ENCODE data around the gene PRDM16.

DNA sequence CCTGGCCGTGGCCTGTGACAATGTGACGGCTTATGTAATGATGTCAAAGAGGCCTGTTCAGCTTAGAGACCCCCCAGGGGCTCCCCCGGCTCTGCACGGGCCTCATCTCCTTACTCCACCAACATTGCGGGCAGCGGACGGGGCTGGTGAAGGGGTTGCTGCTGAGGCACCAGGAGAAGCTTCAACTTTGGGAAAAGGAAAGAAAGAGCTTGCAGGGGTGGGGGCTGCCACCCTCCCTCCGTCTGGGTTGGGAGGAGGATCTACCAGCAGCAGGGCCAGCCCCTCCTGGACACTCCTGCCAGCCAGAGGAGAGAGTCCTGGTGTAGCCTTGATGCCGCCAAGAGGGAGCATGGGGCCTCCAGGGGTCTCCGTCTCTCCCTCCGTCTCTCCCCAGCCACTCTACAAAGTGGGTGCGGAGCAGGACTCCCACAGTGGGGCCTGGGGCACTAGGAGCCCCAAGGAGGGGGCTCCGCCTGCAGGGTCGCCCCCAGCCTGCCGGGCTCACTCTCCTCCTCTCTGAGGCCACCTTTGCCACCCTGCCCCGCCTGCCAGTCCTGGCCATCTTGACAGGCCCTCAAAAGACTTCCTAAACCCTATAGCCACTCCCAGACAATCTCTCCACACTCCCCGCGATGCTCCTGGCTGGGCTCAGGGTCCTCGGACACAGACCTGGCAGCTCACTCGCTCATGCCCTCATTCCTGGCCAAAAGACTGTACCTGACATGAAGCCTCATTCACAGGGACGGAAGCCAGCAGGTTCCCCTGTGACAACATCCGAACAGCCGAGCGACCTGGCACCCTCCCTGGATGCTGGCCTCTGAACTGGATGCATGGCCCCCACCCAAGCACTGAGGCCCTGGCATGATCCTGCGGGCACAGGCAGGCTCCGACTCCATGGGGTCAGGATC, 255.0 kb downstream of the PRDM16 start:
- TF ChIP-seq, protein P1, sequence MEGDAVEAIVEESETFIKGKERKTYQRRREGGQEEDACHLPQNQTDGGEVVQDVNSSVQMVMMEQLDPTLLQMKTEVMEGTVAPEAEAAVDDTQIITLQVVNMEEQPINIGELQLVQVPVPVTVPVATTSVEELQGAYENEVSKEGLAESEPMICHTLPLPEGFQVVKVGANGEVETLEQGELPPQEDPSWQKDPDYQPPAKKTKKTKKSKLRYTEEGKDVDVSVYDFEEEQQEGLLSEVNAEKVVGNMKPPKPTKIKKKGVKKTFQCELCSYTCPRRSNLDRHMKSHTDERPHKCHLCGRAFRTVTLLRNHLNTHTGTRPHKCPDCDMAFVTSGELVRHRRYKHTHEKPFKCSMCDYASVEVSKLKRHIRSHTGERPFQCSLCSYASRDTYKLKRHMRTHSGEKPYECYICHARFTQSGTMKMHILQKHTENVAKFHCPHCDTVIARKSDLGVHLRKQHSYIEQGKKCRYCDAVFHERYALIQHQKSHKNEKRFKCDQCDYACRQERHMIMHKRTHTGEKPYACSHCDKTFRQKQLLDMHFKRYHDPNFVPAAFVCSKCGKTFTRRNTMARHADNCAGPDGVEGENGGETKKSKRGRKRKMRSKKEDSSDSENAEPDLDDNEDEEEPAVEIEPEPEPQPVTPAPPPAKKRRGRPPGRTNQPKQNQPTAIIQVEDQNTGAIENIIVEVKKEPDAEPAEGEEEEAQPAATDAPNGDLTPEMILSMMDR (IDR thresholded peaks at IDR 0.05; ENCODE audit: low read length) = no peak
- TF ChIP-seq EZH2phosphoT487 (IDR thresholded peaks at IDR 0.05; ENCODE audit: low read length) = no peak
- no peak for TF ChIP-seq EZH2 (optimal IDR thresholded peaks at IDR 0.05; ENCODE audit: low read depth, low read length)
